Mucosa of stomach (tissue), 1 donor: Measurements from ENCODE around the gene TRIOBP.

Experiments
- H3K27me3 ChIP-seq: one replicate; pipeline ENCODE4 v1.7.0; 2013; ENCODE audit warnings: mild to moderate bottlenecking, low read length; ENCODE audit not compliant: control insufficient read depth, insufficient read depth
- H3K36me3 ChIP-seq: one replicate; pipeline ENCODE4 v1.7.0; 2013; ENCODE audit warnings: low read length; ENCODE audit not compliant: control insufficient read depth, insufficient read depth
- H3K4me1 ChIP-seq: one replicate; pipeline ENCODE4 v1.7.0; 2013; ENCODE audit warnings: mild to moderate bottlenecking, low read length; ENCODE audit not compliant: control insufficient read depth, insufficient read depth
- H3K4me3 ChIP-seq: one replicate; pipeline ENCODE4 v1.7.0; 2013; ENCODE audit warnings: low read length
- H3K9ac ChIP-seq: one replicate; pipeline ENCODE4 v1.7.0; 2013; ENCODE audit warnings: mild to moderate bottlenecking, low read length, moderate library complexity
- H3K9me3 ChIP-seq: one replicate; pipeline ENCODE4 v1.7.0; 2013; ENCODE audit warnings: mild to moderate bottlenecking, low read length, moderate library complexity; ENCODE audit not compliant: control insufficient read depth
- donor health status: Pancreatic carcinoma.

The TRIOBP gene

DNA sequence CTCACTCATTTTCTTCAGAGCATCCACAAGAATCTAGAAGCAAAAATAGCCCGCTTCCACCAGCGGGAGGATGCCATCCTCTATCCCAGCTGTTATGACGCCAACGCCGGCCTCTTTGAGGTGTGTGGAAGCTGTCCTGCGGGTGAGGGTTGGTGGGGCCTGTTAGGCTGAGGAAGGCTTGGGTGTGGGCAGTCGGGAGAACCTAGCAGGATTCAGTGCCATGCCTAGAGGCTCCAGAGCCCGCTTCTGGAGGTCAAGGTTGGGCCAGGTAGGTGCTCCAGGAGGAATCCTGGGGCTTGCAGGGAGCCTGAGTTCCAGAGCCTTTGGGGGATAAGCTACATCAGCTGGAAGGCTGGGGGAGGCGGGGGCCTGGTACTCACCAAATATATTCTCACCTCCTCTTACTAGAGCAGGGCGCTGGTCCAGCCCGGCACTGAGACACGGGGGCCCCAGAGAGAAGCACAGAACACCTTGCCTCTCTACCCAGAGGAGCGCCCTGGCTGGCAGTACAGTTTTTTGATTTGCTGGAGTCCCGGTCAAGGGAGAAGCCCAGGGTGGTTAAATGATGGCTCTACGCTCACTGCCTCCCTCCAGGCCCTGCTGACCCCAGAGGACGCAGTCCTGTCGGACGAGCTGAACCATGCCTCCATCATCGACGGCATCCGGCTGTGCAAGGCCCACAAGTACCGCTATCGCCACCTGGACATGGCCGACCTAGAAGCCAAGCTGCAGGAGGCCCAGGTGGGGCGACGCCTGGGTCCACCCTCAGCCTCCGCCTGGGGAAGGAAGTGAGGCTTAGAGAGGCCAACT, 116.2 kb downstream of the TRIOBP start:
- H3K9ac ChIP-seq, result no peak overlapping the region

DNA sequence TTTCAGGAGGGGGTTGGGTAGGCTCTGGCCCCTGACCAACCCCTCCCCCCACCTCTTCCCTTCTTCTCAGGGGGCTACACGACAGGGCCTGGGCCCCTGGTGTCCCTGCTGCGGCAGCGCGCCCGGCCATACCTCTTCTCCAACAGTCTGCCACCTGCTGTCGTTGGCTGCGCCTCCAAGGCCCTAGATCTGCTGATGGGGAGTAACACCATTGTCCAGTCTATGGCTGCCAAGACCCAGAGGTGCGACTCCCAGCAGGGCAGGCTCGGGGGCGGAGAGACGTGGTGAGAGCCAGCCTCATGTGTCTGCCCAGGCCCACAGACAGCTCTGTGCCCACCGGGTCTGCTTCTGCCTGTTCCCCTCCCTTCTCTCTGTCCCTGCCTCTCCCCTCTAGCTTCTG, 118.7 kb downstream of the TRIOBP start:
- H3K9me3 ChIP-seq, result no peaks in the 10 kb centered on the region
- no peaks in the 10 kb centered on the region for H3K36me3 ChIP-seq
- H3K27me3 ChIP-seq, result peaks cover 20% of the 10 kb centered on the region
- H3K4me3 ChIP-seq, result no peak overlapping the region
- no peak overlapping the region for H3K9ac ChIP-seq
- peaks cover 21% of the 10 kb centered on the region for H3K4me1 ChIP-seq

More for the DNA sequence above, 116.2 kb downstream of the TRIOBP start:
- H3K9me3 ChIP-seq, result no peaks in the 10 kb centered on the region
- H3K4me3 ChIP-seq, result no peak overlapping the region
- H3K4me1 ChIP-seq, result peaks cover 22% of the 10 kb centered on the region
- no peaks in the 10 kb centered on the region for H3K36me3 ChIP-seq
- H3K27me3 ChIP-seq, result peaks cover 6% of the 10 kb centered on the region

DNA sequence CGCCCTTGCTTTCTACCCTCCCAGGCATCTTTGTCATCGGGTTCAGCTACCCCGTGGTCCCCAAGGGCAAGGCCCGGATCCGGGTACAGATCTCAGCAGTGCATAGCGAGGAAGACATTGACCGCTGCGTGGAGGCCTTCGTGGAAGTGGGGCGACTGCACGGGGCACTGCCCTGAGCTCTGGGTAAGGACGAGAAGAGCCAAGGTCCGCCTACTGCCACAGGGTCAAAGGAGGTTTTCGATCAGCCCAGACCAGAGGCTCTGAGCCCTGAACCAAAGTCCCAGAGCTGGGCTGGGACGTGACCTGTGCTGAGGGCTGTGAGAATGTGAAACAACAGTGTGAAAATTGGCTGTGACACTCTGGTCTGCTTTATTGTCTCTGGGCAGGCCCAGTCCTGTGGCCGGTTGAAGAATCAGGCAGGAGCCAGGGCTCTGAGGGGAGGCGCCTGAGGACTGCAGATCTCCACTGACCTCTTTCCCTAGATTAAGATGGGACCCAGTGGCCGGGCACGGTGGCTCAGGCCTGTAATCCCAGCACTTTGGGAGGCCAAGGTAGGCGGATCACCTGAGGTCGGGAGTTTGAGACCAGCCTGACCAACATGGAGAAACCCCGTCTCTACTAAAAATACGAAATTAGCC, 119.8 kb downstream of the TRIOBP start:
- Histone ChIP-seq H3K27me3 (peaks cover 26% of the 10 kb centered on the region), H3K36me3 (no peaks in the 10 kb centered on the region), H3K4me3 (no peak overlapping the region), H3K9me3 (no peaks in the 10 kb centered on the region), H3K4me1 (peaks cover 21% of the 10 kb centered on the region), H3K9ac (no peak overlapping the region)

DNA sequence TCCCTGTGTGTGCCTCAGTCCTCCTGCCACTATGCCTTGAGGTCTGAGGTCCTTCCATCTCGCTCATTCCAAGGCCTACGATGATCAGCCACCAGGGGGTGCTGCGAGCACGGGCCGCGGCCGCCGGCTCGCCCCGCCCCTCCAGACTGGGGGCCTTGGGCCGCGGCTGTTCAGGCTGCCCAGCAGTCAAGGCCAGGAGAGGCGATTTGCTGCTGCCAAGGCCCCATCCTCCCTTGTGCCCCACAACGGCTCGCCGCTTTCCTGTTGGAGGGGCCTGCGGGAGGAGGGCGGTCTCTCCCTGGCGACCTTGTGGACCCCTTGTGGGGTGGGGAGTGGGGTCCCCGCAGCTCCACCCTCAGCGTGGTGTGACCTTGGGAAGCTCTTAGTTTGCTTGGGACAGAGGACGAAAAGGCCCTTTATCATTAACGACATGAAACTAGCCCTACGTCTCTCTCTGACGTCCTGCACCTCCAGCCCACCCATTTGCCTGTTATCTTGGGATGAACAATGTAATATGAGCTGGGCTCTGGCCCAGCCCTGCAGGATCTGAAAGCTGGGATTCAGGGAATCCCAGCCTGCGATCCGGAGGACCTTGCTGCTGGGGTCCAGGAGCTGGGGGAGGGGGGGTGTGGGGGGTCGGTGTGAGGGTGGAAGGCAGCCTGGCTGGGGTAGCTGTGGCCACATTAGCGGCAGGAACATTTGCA, 121.0 kb downstream of the TRIOBP start:
- H3K4me1 ChIP-seq, result peaks cover 21% of the 10 kb centered on the region
- no peaks in the 10 kb centered on the region for H3K9me3 ChIP-seq
- no peaks in the 10 kb centered on the region for H3K36me3 ChIP-seq
- H3K27me3 ChIP-seq, result peaks cover 37% of the 10 kb centered on the region
- H3K4me3 ChIP-seq, result peak overlapping the region; percentile 33
- H3K9ac ChIP-seq, result peak overlapping the region; percentile 33

DNA sequence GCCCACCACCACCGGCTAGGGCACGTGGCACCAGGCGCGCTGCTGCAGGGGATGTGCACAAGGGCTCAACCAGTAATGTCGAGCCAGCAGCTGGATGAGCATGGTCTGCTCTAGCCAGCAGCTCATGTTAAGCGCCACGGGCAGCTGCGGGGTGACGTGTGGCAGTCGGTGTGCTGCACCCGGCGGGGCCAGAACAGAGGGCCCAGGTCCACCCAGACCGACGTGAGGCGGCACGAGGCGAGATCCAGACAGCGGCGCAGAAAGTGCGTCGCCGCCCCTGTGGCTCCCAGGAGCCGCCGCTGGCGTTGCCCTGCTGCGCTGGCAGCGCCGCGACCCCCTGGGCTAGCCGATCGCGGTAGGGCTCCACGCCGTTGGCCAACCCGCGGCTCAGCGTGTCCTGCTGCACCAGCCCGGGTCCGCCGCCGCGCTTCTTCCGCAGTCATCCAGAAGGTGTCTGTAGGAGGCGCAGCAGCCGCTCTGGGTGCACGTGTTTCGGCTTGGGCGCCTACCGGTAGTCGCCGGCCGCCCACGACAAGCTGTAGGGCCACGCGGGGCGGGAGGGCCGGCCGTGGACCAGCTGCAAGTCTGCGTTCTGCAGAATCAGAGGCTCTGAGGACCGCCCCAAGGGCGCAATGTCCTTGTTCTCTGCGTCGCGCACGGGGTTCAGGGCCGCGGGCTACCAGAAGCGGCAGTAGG, 121.7 kb downstream of the TRIOBP start:
- Histone ChIP-seq H3K4me3 (no peak overlapping the region), H3K9ac (no peak overlapping the region), H3K36me3 (no peaks in the 10 kb centered on the region), H3K4me1 (peaks cover 21% of the 10 kb centered on the region), H3K27me3 (peaks cover 44% of the 10 kb centered on the region), H3K9me3 (no peaks in the 10 kb centered on the region)

DNA sequence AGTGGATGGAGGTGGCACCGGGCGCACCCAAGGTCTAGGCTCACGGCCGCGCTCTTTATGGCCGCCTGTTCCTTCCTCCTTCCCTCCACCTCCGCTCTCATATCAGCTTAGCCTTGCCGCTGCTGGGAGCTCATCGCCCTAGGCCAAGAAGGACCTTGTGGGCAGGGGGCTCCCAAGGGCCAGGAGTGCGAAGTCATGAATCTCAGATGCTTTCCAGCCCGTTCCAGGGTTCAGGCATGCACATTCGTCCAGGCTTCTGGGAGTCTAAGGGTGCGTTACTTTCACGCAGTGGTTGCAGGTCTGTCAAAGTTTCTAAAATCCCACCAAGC, 122.2 kb downstream of the TRIOBP start:
- peaks cover 21% of the 10 kb centered on the region for H3K4me1 ChIP-seq
- no peak overlapping the region for H3K4me3 ChIP-seq

DNA sequence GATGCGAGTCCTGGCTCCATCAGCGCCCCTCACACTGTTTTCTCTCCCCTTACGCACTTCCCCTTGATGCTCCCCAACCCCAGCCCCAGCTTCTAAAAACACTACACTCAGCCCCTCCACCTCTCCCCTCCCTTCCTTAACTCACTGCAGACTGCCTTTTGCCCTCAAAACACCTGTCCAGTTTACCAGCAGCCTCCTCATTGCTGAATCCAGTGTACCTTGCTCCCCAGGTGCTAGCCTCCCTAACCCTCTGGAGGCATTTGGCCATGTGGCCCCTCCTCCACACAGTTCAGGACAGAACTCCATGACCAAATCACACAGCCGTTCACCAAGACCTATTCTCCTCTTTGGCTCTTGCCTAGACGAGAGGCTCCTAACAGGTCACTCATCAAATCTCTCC, 123.5 kb downstream of the TRIOBP start:
- Histone ChIP-seq H3K9ac (no peak overlapping the region), H3K4me3 (no peak overlapping the region), H3K9me3 (no peaks in the 10 kb centered on the region), H3K27me3 (peaks cover 53% of the 10 kb centered on the region), H3K36me3 (no peaks in the 10 kb centered on the region), H3K4me1 (peaks cover 21% of the 10 kb centered on the region)

More for the DNA sequence above, 122.2 kb downstream of the TRIOBP start:
- Histone ChIP-seq H3K9ac (no peak overlapping the region), H3K36me3 (no peaks in the 10 kb centered on the region), H3K27me3 (peaks cover 49% of the 10 kb centered on the region), H3K9me3 (no peaks in the 10 kb centered on the region)

DNA sequence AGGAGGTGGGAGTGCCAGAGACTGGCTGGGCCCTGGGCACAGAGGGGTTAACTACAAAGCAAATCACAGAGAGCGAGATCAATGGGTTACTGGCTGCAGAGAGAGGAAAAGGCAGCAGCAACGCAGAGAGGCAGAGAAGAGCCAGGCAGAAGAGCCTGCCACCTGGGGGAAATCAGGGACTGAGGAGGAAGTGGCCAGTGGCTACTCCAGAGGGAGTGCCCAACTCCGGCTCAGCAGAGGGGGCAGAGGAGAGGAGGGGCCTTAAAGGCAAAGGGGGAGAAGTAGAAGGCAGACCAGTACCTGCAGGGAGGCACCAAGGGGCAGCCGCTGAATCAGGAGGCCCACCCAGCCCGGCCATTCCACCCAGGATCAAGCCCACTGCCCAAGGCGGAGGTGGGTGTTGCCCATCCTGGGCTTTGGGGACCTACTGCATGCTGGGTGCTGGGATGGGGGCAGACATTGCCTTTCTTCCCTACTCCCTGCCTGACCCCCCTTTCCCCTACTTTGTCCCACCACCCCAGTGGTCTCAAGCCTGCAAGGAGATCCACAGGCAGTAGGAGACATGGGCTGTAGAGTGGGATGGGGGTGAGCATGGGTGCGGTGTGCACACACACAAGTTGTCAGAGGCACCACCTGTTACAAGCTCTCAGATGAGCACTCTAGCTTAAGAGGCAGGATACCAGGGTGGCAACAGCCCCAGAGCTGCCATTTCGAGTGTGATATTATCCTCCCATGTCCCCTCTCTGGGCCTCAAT, 125.4 kb downstream of the TRIOBP start:
- no peak overlapping the region for H3K4me3 ChIP-seq
- no peak overlapping the region for H3K9ac ChIP-seq
- H3K4me1 ChIP-seq, result peaks cover 20% of the 10 kb centered on the region
- no peaks in the 10 kb centered on the region for H3K36me3 ChIP-seq
- peaks cover 53% of the 10 kb centered on the region for H3K27me3 ChIP-seq
- H3K9me3 ChIP-seq, result no peaks in the 10 kb centered on the region

DNA sequence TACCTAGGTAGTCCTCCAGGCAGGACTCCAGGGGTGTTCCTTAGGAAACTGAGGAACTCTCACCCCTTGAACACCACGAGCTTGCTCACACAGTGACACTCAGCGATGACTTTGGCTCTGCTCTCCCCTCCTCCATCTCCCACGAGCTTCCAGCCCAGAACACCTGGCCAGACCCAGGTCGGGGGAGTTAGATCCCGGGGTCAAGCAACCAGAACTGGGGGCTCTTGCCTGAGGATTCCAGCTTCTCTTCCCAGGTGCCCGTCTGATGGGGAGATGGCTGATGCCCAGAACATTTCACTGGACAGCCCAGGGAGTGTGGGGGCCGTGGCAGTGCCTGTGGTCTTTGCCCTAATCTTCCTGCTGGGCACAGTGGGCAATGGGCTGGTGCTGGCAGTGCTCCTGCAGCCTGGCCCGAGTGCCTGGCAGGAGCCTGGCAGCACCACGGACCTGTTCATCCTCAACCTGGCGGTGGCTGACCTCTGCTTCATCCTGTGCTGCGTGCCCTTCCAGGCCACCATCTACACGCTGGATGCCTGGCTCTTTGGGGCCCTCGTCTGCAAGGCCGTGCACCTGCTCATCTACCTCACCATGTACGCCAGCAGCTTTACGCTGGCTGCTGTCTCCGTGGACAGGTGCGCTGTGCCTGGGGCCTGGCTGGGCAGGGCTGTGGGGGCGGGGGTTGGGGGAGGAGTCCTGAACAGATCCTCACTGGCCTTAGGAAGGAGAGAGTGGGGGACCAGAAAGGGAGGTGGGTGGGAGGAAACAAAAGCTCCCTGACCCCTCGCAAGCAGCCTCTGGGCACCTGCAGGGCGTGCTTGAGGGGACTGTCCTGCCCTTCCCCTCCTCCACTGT, 126.5 kb downstream of the TRIOBP start, which contains the start of gene GALR3:
TSS of gene GALR3 (plus strand) at position 249 of the 852 bp plus-strand sequence. CDS start at position 274, 25 bp downstream.
- Histone ChIP-seq H3K4me3 (no peak within 1 kb of the TSS), H3K27me3 (peaks cover 47% of the 10 kb centered on the region)

DNA sequence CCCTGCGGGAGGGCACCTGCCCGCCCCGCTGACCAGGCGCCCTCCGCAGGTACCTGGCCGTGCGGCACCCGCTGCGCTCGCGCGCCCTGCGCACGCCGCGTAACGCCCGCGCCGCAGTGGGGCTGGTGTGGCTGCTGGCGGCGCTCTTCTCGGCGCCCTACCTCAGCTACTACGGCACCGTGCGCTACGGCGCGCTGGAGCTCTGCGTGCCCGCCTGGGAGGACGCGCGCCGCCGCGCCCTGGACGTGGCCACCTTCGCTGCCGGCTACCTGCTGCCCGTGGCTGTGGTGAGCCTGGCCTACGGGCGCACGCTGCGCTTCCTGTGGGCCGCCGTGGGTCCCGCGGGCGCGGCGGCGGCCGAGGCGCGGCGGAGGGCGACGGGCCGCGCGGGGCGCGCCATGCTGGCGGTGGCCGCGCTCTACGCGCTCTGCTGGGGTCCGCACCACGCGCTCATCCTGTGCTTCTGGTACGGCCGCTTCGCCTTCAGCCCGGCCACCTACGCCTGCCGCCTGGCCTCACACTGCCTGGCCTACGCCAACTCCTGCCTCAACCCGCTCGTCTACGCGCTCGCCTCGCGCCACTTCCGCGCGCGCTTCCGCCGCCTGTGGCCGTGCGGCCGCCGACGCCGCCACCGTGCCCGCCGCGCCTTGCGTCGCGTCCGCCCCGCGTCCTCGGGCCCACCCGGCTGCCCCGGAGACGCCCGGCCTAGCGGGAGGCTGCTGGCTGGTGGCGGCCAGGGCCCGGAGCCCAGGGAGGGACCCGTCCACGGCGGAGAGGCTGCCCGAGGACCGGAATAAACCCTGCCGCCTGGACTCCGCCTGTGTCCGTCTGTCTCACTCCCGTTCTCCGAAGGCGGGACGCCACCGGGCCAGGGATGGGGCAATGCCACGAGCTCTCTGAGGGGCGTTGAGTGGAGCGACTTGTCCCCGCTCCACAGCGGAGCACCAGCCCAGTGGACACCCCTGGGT, 128.1 kb downstream of the TRIOBP start:
- Histone ChIP-seq H3K9me3 (no peaks in the 10 kb centered on the region), H3K27me3 (peaks cover 38% of the 10 kb centered on the region), H3K4me1 (no peaks in the 10 kb centered on the region), H3K9ac (no peak overlapping the region), H3K4me3 (no peak overlapping the region), H3K36me3 (no peaks in the 10 kb centered on the region)

More for the DNA sequence above, 126.5 kb downstream of the TRIOBP start, which contains the start of gene GALR3:
- H3K4me1 ChIP-seq, result peaks cover 10% of the 10 kb centered on the region
- H3K9ac ChIP-seq, result no peak within 1 kb of the TSS
- no peaks in the 10 kb centered on the region for H3K36me3 ChIP-seq
- H3K9me3 ChIP-seq, result no peaks in the 10 kb centered on the region
